Activated B cell treated with CpG ODN at 0.5 μM for 24 hours (primary cell): ENCODE data around the gene BRIP1. TPM values are rescaled to one million over a fixed set of nuclear protein-coding genes. Genes with fewer than 3 reads are reported as not detected.

ENCODE experiments used
- ATAC-seq: fragments of 200-7000 bp; cut with Tn5 transposase; one replicate; pipeline ENCODE4 v1.10.0; 2021; ENCODE audit warnings: low read depth, mild to moderate bottlenecking, moderate library complexity
- CTCF ChIA-PET: fragments of 350-600 bp; sonication (Branson Sonifier 250); formaldehyde crosslinking; loops from one replicate; lab custom pipeline; 2021; ENCODE audit warnings: antibody characterized with exemption; lab: Charles Lee
- POLR2A ChIA-PET: fragments of 350-600 bp; sonication (Branson Sonifier 250); formaldehyde crosslinking; loops from one replicate; lab custom pipeline; 2021; ENCODE audit warnings: antibody characterized with exemption; lab: Charles Lee
- DNase-seq: peaks from one replicate; pipeline ENCODE4 v3.0.0; 2022
- H3K27ac Mint-ChIP-seq: one replicate; pipeline ENCODE4 v1.8.0; 2020; ENCODE audit warnings: mixed read lengths
- H3K27me3 Mint-ChIP-seq: one replicate; pipeline ENCODE4 v1.8.0; 2021; ENCODE audit warnings: mixed read lengths
- H3K36me3 Mint-ChIP-seq: one replicate; pipeline ENCODE4 v1.8.0; 2021; ENCODE audit warnings: low read depth, mixed read lengths
- H3K4me1 Mint-ChIP-seq: one replicate; pipeline ENCODE4 v1.8.0; 2021; ENCODE audit warnings: mixed read lengths
- H3K4me3 Mint-ChIP-seq: one replicate; pipeline ENCODE4 v1.8.0; 2020; ENCODE audit warnings: mild to moderate bottlenecking, mixed read lengths
- H3K9me3 Mint-ChIP-seq: one replicate; pipeline ENCODE4 v1.8.0; 2020; ENCODE audit warnings: mixed read lengths
- CTCF ChIP-seq: fragments of 200-600 bp; IDR thresholded peaks from one replicate; pipeline ENCODE4 v1.8.0; 2022; ENCODE audit warnings: antibody characterized with exemption, mild to moderate bottlenecking
- intact Hi-C: fragments of 100-400 bp; cut with micrococcal nuclease; formaldehyde crosslinking; loops from one replicate; pipeline ENCODE4 v1.15.1; 2024
- total RNA-seq: library from RNA; stranded (reverse); gene quantifications from 2 replicates; pipeline ENCODE4 v1.2.3, GENCODE V29; 2022

BRIP1 gene
- total RNA-seq, 1 donor from 2014 or later = 2.5 TPM

GRCh38 chr17:61753696-61754095 lies 109.6 kb downstream of the BRIP1 start:
- Mint-ChIP-seq H3K27me3 (no peaks in the 10 kb centered on the region), H3K9me3 (peaks cover 3% of the 10 kb centered on the region), H3K4me1 (peaks cover 7% of the 10 kb centered on the region), H3K27ac (no peak overlapping the region), H3K4me3 (no peak overlapping the region), H3K36me3 (peaks cover 2% of the 10 kb centered on the region)
- POLR2A ChIA-PET = no interaction called here
- ATAC-seq (no peak), DNase-seq (no peak)
- TF ChIP-seq CTCF = no peak
- intact Hi-C loops = no loop called here
- CTCF ChIA-PET = no interaction called here

DNA sequence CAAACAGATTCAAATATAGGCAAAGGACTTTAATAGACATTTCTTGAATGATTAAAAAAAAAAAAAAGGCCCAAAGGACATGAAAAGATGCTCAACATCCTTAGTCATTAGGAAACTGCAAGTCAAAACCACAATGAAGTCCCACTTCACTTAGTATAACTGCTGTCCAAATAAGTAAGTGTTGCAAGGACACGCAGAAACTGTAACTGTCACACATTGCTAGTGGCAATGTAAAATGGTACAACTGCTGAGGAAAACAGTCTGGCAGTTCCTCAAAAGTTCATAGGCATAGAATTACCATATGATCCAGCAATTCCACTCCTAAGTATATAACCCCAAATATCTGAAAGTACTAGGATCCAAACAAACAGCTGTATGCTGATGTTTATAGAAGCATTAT lies 112.7 kb downstream of the BRIP1 start:
- no peaks in the 10 kb centered on the region for H3K36me3 Mint-ChIP-seq
- H3K4me1 Mint-ChIP-seq = peaks cover 3% of the 10 kb centered on the region
- ATAC-seq (no peak), DNase-seq (no peak)
- H3K27me3 Mint-ChIP-seq = no peaks in the 10 kb centered on the region
- no peak overlapping the region for H3K27ac Mint-ChIP-seq
- TF ChIP-seq CTCF = no peak
- peaks cover 10% of the 10 kb centered on the region for H3K9me3 Mint-ChIP-seq
- intact Hi-C loops = no loop called here
- ChIA-PET POLR2A (no interaction called here), CTCF (no interaction called here)
- H3K4me3 Mint-ChIP-seq = no peak overlapping the region

DNA sequence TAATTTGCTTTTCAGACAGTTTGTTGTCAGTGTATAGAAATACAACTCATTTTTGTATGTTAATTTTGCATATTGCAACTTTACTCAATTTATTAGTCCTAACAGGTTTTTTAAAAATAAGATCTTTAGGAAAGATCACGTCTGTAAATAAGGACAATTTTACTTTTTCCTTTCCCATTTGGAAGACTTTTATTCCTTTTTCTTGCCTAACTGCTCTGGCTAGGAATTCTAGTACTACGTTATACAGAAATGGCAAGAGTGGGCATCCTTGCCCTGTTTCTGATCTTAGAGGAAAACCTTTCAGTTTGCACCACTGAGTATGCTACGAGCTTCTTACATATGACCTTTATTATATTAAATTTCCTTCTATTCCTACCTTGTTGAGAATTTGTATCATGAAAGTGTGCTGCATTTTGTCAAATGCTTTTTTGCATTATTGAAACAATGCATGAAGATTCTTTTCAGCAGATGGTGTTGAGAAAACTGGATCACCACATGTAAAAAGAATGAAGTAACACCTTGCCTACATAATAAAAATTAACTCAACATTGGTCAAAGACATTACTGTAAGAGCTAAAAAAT lies 113.4 kb downstream of the BRIP1 start:
- ChIA-PET CTCF (no interaction called here), POLR2A (no interaction called here)
- intact Hi-C loops = no loop called here
- Mint-ChIP-seq H3K4me1 (peaks cover 3% of the 10 kb centered on the region), H3K27ac (no peak overlapping the region), H3K9me3 (peaks cover 10% of the 10 kb centered on the region), H3K36me3 (no peaks in the 10 kb centered on the region), H3K27me3 (no peaks in the 10 kb centered on the region), H3K4me3 (no peak overlapping the region)
- no peak for TF ChIP-seq CTCF
- DNase-seq (no peak), ATAC-seq (no peak)

GRCh38 chr17:61746248-61746985 lies 116.9 kb downstream of the BRIP1 start:
- POLR2A ChIA-PET = no interaction called here
- TF ChIP-seq CTCF = no peak
- CTCF ChIA-PET = no interaction called here
- H3K36me3 Mint-ChIP-seq = peaks cover 2% of the 10 kb centered on the region
- DNase-seq (no peak), ATAC-seq (no peak)
- H3K9me3 Mint-ChIP-seq = peaks cover 12% of the 10 kb centered on the region
- H3K27ac Mint-ChIP-seq = no peak overlapping the region
- peaks cover 3% of the 10 kb centered on the region for H3K4me1 Mint-ChIP-seq
- no peak overlapping the region for H3K4me3 Mint-ChIP-seq
- H3K27me3 Mint-ChIP-seq = no peaks in the 10 kb centered on the region
- intact Hi-C loops = no loop called here

- DNase-seq (no peak), ATAC-seq (no peak)
- H3K4me3 Mint-ChIP-seq = no peak overlapping the region
- intact Hi-C loops = no loop called here
- ChIA-PET CTCF (no interaction called here), POLR2A (no interaction called here)
- H3K9me3 Mint-ChIP-seq = peaks cover 14% of the 10 kb centered on the region
- TF ChIP-seq CTCF = no peak
- no peaks in the 10 kb centered on the region for H3K4me1 Mint-ChIP-seq
- no peak overlapping the region for H3K27ac Mint-ChIP-seq
- H3K36me3 Mint-ChIP-seq = peaks cover 6% of the 10 kb centered on the region
- no peaks in the 10 kb centered on the region for H3K27me3 Mint-ChIP-seq
Observed at GRCh38 chr17:61744804-61745203, 118.5 kb downstream of the BRIP1 start.
